HepG2 (cell line): ENCODE results near the gene SEC14L5. TPM values are rescaled to one million over a fixed set of nuclear protein-coding genes. Genes with fewer than 3 reads are reported as not detected.

Experiments
- ATAC-seq: fragments of 200-7000 bp; cut with Tn5 transposase; 3 replicates; pipeline ENCODE4 v1.9.1; 2020; ENCODE audit warnings: mild to moderate bottlenecking, moderate library complexity
- BruUV-seq: library from RNA; stranded (reverse); fragments of 400-500 nt; replicated peaks from 2 replicates; lab custom pipeline; 2021; lab: Mats Ljungman, UMichigan
- CTCF ChIA-PET: fragments of 300-600 bp; formaldehyde crosslinking; extraction: SDS; loops from one replicate; lab custom pipeline; 2021; ENCODE audit warnings: low total read pairs, inconsistent platforms, low intra/inter-chr PET ratio; lab: Yijun Ruan, JAX
- POLR2A ChIA-PET: fragments of 350-600 bp; sonication (Branson Sonifier 250); formaldehyde crosslinking; loops from one replicate; lab custom pipeline; 2020; ENCODE audit warnings: antibody characterized with exemption, inconsistent platforms; lab: Yijun Ruan, JAX
- DNase-seq: peaks from one replicate; pipeline ENCODE4 v3.0.0-alpha.2; 2015; ENCODE audit warnings: low spot score
- FAIRE-seq: peaks from 3 replicates; lab custom pipeline; 2011; peaks lifted over from hg19 to GRCh38; lab: Jason Lieb, UNC
- H2AFZ ChIP-seq: one replicate; pipeline ENCODE4 v1.6.1; 2011; ENCODE audit warnings: low read length, inconsistent platforms
- H3K27ac ChIP-seq: fragments of 300-600 bp; 3 replicates; pipeline ENCODE4 v1.8.0; 2011; ENCODE audit warnings: mixed run types, mild to moderate bottlenecking, mixed read lengths, low read length, inconsistent platforms; ENCODE audit not compliant: insufficient read depth; ENCODE audit errors: extremely low read length
- H3K27me3 ChIP-seq, 2 experiments: fragments of 200-600 bp in 1 of 2; 2 replicates in 1 of 2; 3 replicates in 1 of 2; pipeline versions ENCODE4 v1.6.0 to v1.8.0; 2011; ENCODE audit warnings: low read length in 2 of 2, mild to moderate bottlenecking in 2 of 2, moderate library complexity in 2 of 2, inconsistent platforms in 1 of 2; ENCODE audit not compliant: insufficient read depth in 2 of 2, control insufficient read depth in 1 of 2
- H3K36me3 ChIP-seq, 2 experiments: fragments of 200-600 bp in 1 of 2; replicated peaks in 1 of 2; 2 replicates in 1 of 2; 3 replicates in 1 of 2; pipeline versions ENCODE4 v1.5.1 to v1.8.0; 2011; ENCODE audit warnings: low read length in 2 of 2, inconsistent platforms in 1 of 2; ENCODE audit not compliant: insufficient read depth in 2 of 2, control insufficient read depth in 1 of 2
- H3K4me1 ChIP-seq: 2 replicates; pipeline ENCODE4 v1.5.1; 2012; ENCODE audit warnings: low read length, inconsistent platforms; ENCODE audit not compliant: insufficient read depth
- H3K4me2 ChIP-seq: 2 replicates; pipeline ENCODE4 v1.6.0; 2011; ENCODE audit warnings: low read depth, low read length, inconsistent platforms
- H3K4me3 ChIP-seq, 3 experiments: fragments of 200-600 bp in 1 of 3; sonication (generic), shearing (Covaris generic) in 1 of 3; replicated peaks in 1 of 3; 2 replicates each; pipeline ENCODE4 v1.5.1; 2011 to 2016; ENCODE audit warnings: low read length in 3 of 3, inconsistent platforms in 2 of 3, low read depth in 2 of 3, mild to moderate bottlenecking in 2 of 3, control low read depth in 1 of 3, mixed read lengths in 1 of 3; ENCODE audit not compliant: insufficient read depth in 1 of 3
- H3K79me2 ChIP-seq: one replicate; pipeline ENCODE4 v1.6.1; 2011; ENCODE audit warnings: low read length, inconsistent platforms; ENCODE audit not compliant: insufficient read depth
- H3K9ac ChIP-seq: 2 replicates; pipeline ENCODE4 v1.6.0; 2011; ENCODE audit warnings: mild to moderate bottlenecking, low read depth, low read length, inconsistent platforms; ENCODE audit not compliant: insufficient read depth
- H3K9me3 ChIP-seq: 2 replicates; pipeline ENCODE4 v1.5.1; 2012; ENCODE audit warnings: mild to moderate bottlenecking, low read length
- H4K20me1 ChIP-seq: 2 replicates; pipeline ENCODE4 v1.6.0; 2011; ENCODE audit warnings: inconsistent platforms, mild to moderate bottlenecking, low read length, moderate library complexity; ENCODE audit not compliant: insufficient read depth
- SALL1 ChIP-seq: sonication (generic); formaldehyde crosslinking; IDR thresholded peaks from 2 replicates; pipeline ENCODE4 v1.8.0; 2022; ENCODE audit warnings: mild to moderate bottlenecking, missing genetic modification reagents
- SIX1 ChIP-seq: sonication (generic); formaldehyde crosslinking; IDR thresholded peaks from 2 replicates; pipeline ENCODE4 v1.4.0; 2020; ENCODE audit warnings: missing genetic modification reagents, borderline replicate concordance
- SNAPC2 ChIP-seq: sonication (generic); formaldehyde crosslinking; IDR thresholded peaks from 2 replicates; pipeline ENCODE4 v1.8.1; 2022; ENCODE audit warnings: mild to moderate bottlenecking, missing genetic modification reagents
- UBTF ChIP-seq: sonication (generic); formaldehyde crosslinking; IDR thresholded peaks from 2 replicates; pipeline ENCODE4 v1.4.0; 2020; ENCODE audit warnings: mild to moderate bottlenecking, missing genetic modification reagents
- ZC3H4 ChIP-seq: sonication (generic); formaldehyde crosslinking; IDR thresholded peaks from 2 replicates; pipeline ENCODE4 v1.4.0; 2020; ENCODE audit warnings: missing genetic modification reagents, borderline replicate concordance
- ZFP1 ChIP-seq: IDR thresholded peaks from 2 replicates; pipeline ENCODE4 v1.6.1; 2016
- ZMYM4 ChIP-seq: sonication (generic); formaldehyde crosslinking; IDR thresholded peaks from 2 replicates; pipeline ENCODE4 v1.8.1; 2023; ENCODE audit warnings: mild to moderate bottlenecking, missing genetic modification reagents
- ZNF276 ChIP-seq: sonication (generic); formaldehyde crosslinking; IDR thresholded peaks from 2 replicates; pipeline ENCODE4 v1.4.0; 2020; ENCODE audit warnings: mild to moderate bottlenecking, low read depth, missing genetic modification reagents
- ZNF329 ChIP-seq: sonication (generic); formaldehyde crosslinking; IDR thresholded peaks from 2 replicates; pipeline ENCODE4 v1.9.0; 2021; ENCODE audit warnings: low read depth, mild to moderate bottlenecking, missing genetic modification reagents
- ZNF567 ChIP-seq: sonication (generic); formaldehyde crosslinking; IDR thresholded peaks from 2 replicates; pipeline ENCODE4 v1.8.1; 2023; ENCODE audit warnings: mild to moderate bottlenecking, missing genetic modification reagents, borderline replicate concordance
- ZNF761 ChIP-seq: sonication (generic); formaldehyde crosslinking; conservative IDR thresholded peaks from 2 replicates; pipeline ENCODE4 v1.4.0; 2020; ENCODE audit warnings: mild to moderate bottlenecking, missing genetic modification reagents
- ZNF800 ChIP-seq: sonication (generic); formaldehyde crosslinking; IDR thresholded peaks from 2 replicates; pipeline ENCODE4 v1.4.0; 2020; ENCODE audit warnings: missing genetic modification reagents
- WGBS: methylation state at CpG from one replicate; pipeline ENCODE4 v1.1.6; 2017; ENCODE audit warnings: low lambda C conversion rate; 5-methylcytosine and 5-hydroxymethylcytosine counted together
- in situ Hi-C: cut with HindIII; loops from 2 replicates; pipeline ENCODE4 v1.10.0; 2017; ENCODE audit warnings: low pct_unique_long_range_greater_than_20kb; ENCODE audit not compliant: extremely low pct_ligation_motif_present
- intact Hi-C: fragments of 100-400 bp; cut with micrococcal nuclease; formaldehyde crosslinking; loops from one replicate; pipeline ENCODE4 v1.10.0; 2022; ENCODE audit not compliant: unreplicated experiment
- polyA plus RNA-seq, 8 experiments: library from polyadenylated mRNA; depleted of rRNA in 3 of 8; stranded (reverse) in 7 of 8; unstranded in 1 of 8; fragments of >200 nt; fragmentation: Illumina TruSeq in 4 of 8; extraction: Trizol in 4 of 8; gene quantifications; 2 replicates each; pipeline versions ENCODE4 v1.2.1 to v1.2.3, GENCODE V29; 2011 to 2016; ENCODE audit warnings: low read depth in 4 of 8, missing spikeins in 1 of 8, mixed read lengths in 1 of 8; ENCODE audit not compliant: insufficient read depth in 1 of 8
- total RNA-seq, 5 experiments: library from RNA; depleted of rRNA; stranded (reverse); fragments of >200 nt; fragmentation: Illumina TruSeq; extraction: Trizol; gene quantifications; 2 replicates each; pipeline ENCODE4 v1.2.3, GENCODE V29; 2016; ENCODE audit warnings: low read depth in 1 of 5

SEC14L5 gene
- total and polyA plus RNA-seq, 2 of the 13 experiments (the other 11 are each of a cell fraction or from before 2014, with no cell fraction given), result 0.40 to 0.42 TPM

GRCh38 chr16:4976611-4977145 lies 18.5 kb downstream of the SEC14L5 start:
- H3K27me3 ChIP-seq, result peaks cover 2 to 24% of the 10 kb centered on the region in 2 experiments; a peak in 4 of 5 replicates
- no peaks in the 10 kb centered on the region for H3K9me3 ChIP-seq
- WGBS, result 0% methylated on average over 5 of the region's 5 CpGs
- H3K27ac ChIP-seq, result peak overlapping the region; percentile 2
- DNase-seq (peak; percentile 76), ATAC-seq (peak; percentile 80), FAIRE-seq (peak; percentile 86)
- ChIA-PET POLR2A (interaction anchor here (1.0 to 1.1 kb wide), 2 partner anchors 19 to 57 kb away, joined by 4 read pairs; partner anchors contain the start of genes NAGPA and SEC14L5), CTCF (no interaction called here)
- no peaks in the 10 kb centered on the region for H3K36me3 ChIP-seq
- peak overlapping the region; percentile 22 for H3K4me2 ChIP-seq
- H3K4me1 ChIP-seq, result peaks cover 23% of the 10 kb centered on the region
- BruUV-seq, result no TSS peak
- no peak overlapping the region for H2AFZ ChIP-seq
- in situ Hi-C loops (no loop called here), intact Hi-C loops (no loop called here)
- H3K9ac ChIP-seq, result no peak overlapping the region
- no peaks in the 10 kb centered on the region for H4K20me1 ChIP-seq
- H3K4me3 ChIP-seq, result no peak overlapping the region; a peak in 1 of 6 replicates
- no peaks in the 10 kb centered on the region for H3K79me2 ChIP-seq
- TF ChIP-seq ZNF567 (peak; percentile 56; the same call in 1 of the 2 replicates), SIX1 (CRISPR knock-in tag) (peak; percentile 60; the same call in 1 of the 2 replicates), ZNF329 (CRISPR knock-in tag) (no peak), ZNF276 (CRISPR knock-in tag) (0 out of 2 replicates have a peak, but pooled peaks have one; percentile 41), SALL1 (CRISPR knock-in tag) (peak; percentile 44; the same call in 1 of the 2 replicates), ZNF800 (CRISPR knock-in tag) (0 out of 2 replicates have a peak, but pooled peaks have one; percentile 32), ZNF761 (CRISPR knock-in tag) (peak; percentile 57; the same call in 1 of the 2 replicates), ZFP1 (CRISPR knock-in tag) (peak; percentile 20; the same call in 1 of the 2 replicates), ZC3H4 (no peak), UBTF (peak; percentile 69), ZMYM4 (CRISPR knock-in tag) (peak; percentile 32; the same call in 1 of the 2 replicates), SNAPC2 (0 out of 2 replicates have a peak, but pooled peaks have one; percentile 67)
